MM.1S (cell line): Measurements from ENCODE around the gene CCDC148.

Source experiments
- DNase-seq: peaks from one replicate; pipeline ENCODE4 v3.0.0-alpha.2; 2015
- H2AFZ ChIP-seq: fragments of 300-600 bp; sonication (generic); 2 replicates; pipeline ENCODE4 v1.6.0; 2016; ENCODE audit warnings: antibody characterized with exemption, low read length
- H3F3A ChIP-seq: fragments of 300-600 bp; sonication (generic); 2 replicates; pipeline ENCODE4 v1.6.1; 2016; ENCODE audit warnings: mild to moderate bottlenecking, antibody characterized with exemption, low read length, moderate library complexity, mixed read lengths; ENCODE audit not compliant: insufficient read depth
- H3K27ac ChIP-seq: fragments of 300-600 bp; sonication (generic); 2 replicates; pipeline ENCODE4 v1.5.1; 2016; ENCODE audit warnings: mild to moderate bottlenecking, low read length
- H3K27me3 ChIP-seq: fragments of 300-600 bp; sonication (generic); replicated peaks from 2 replicates; pipeline ENCODE4 v1.6.0; 2016; ENCODE audit warnings: low read length; ENCODE audit not compliant: insufficient read depth
- H3K36me3 ChIP-seq: fragments of 300-600 bp; sonication (generic); replicated peaks from 2 replicates; pipeline ENCODE4 v1.6.1; 2016; ENCODE audit warnings: mild to moderate bottlenecking, low read length, mixed read lengths; ENCODE audit not compliant: insufficient read depth
- H3K4me1 ChIP-seq: fragments of 300-600 bp; sonication (generic); 2 replicates; pipeline ENCODE4 v1.6.1; 2016; ENCODE audit warnings: low read length, mixed read lengths
- H3K4me2 ChIP-seq: fragments of 300-600 bp; sonication (generic); 2 replicates; pipeline ENCODE4 v1.6.0; 2016; ENCODE audit warnings: low read depth, low read length
- H3K4me3 ChIP-seq: fragments of 300-600 bp; sonication (generic); 2 replicates; pipeline ENCODE4 v1.5.1; 2016; ENCODE audit warnings: low read length, mixed read lengths
- H3K79me2 ChIP-seq: fragments of 300-600 bp; sonication (generic); 2 replicates; pipeline ENCODE4 v1.6.1; 2016; ENCODE audit warnings: mixed run types, low read length, mixed read lengths
- H3K9ac ChIP-seq: fragments of 300-600 bp; sonication (generic); 2 replicates; pipeline ENCODE4 v1.6.1; 2016; ENCODE audit warnings: low read length, mixed read lengths
- H3K9me2 ChIP-seq: fragments of 300-600 bp; sonication (generic); replicated peaks from 2 replicates; pipeline ENCODE4 v1.6.1; 2016; ENCODE audit warnings: mild to moderate bottlenecking, low read length, mixed read lengths; ENCODE audit not compliant: insufficient read depth
- H3K9me3 ChIP-seq: fragments of 300-600 bp; sonication (generic); replicated peaks from 2 replicates; pipeline ENCODE4 v1.6.1; 2016; ENCODE audit warnings: mild to moderate bottlenecking, low read length, mixed read lengths; ENCODE audit not compliant: insufficient read depth
- H4K20me1 ChIP-seq: fragments of 300-600 bp; sonication (generic); 2 replicates; pipeline ENCODE4 v1.6.1; 2016; ENCODE audit warnings: mild to moderate bottlenecking, low read length, moderate library complexity, mixed read lengths; ENCODE audit not compliant: insufficient read depth
- EZH2 ChIP-seq: fragments of 300-600 bp; sonication (generic); optimal IDR thresholded peaks from 2 replicates; pipeline ENCODE3; 2017; ENCODE audit warnings: low read depth, mild to moderate bottlenecking, antibody characterized with exemption, low read length, mixed read lengths
- EZH2phosphoT487 ChIP-seq: fragments of 300-600 bp; sonication (generic); IDR thresholded peaks from 2 replicates; pipeline ENCODE4 v1.6.1; 2018; ENCODE audit warnings: antibody characterized with exemption, low read length
- TF ChIP-seq, protein P1 (sequence below): fragments of 300-600 bp; sonication (generic); IDR thresholded peaks from 2 replicates; pipeline ENCODE4 v1.5.1; 2016; ENCODE audit warnings: antibody characterized with exemption, low read length, mixed read lengths

The CCDC148 gene

DNA sequence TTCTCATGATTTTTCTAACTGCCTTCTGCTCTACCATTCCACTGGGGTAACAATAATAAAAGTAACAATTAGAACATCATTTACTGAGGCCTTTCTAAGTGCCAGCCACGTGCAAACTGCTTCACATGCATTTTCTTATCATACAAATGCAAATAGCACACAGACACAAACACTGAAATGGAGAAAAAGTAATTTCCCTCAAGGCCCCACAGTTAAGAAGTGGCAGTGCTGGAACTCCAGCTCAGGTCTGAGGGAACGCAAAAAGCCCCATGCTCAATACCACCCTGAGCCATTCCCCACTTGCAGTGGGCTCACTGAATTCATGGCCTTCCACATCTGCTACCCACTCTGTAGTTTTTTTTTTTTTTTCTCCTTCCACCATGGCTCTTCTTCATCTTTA lies 214.3 kb downstream of the CCDC148 start:
- no peak for DNase-seq
- Histone ChIP-seq H3F3A (no peaks in the 10 kb centered on the region), H3K79me2 (no peaks in the 10 kb centered on the region), H3K36me3 (no peaks in the 10 kb centered on the region), H3K9ac (no peak overlapping the region), H3K4me2 (no peak overlapping the region), H2AFZ (no peak overlapping the region), H3K4me3 (no peak overlapping the region), H3K27me3 (no peaks in the 10 kb centered on the region), H4K20me1 (no peaks in the 10 kb centered on the region), H3K9me3 (no peaks in the 10 kb centered on the region), H3K4me1 (no peaks in the 10 kb centered on the region), H3K27ac (no peak overlapping the region), H3K9me2 (no peaks in the 10 kb centered on the region)
- TF ChIP-seq, protein P1, sequence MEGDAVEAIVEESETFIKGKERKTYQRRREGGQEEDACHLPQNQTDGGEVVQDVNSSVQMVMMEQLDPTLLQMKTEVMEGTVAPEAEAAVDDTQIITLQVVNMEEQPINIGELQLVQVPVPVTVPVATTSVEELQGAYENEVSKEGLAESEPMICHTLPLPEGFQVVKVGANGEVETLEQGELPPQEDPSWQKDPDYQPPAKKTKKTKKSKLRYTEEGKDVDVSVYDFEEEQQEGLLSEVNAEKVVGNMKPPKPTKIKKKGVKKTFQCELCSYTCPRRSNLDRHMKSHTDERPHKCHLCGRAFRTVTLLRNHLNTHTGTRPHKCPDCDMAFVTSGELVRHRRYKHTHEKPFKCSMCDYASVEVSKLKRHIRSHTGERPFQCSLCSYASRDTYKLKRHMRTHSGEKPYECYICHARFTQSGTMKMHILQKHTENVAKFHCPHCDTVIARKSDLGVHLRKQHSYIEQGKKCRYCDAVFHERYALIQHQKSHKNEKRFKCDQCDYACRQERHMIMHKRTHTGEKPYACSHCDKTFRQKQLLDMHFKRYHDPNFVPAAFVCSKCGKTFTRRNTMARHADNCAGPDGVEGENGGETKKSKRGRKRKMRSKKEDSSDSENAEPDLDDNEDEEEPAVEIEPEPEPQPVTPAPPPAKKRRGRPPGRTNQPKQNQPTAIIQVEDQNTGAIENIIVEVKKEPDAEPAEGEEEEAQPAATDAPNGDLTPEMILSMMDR, result no peak
- no peak for TF ChIP-seq EZH2
- TF ChIP-seq EZH2phosphoT487, result no peak

GRCh38 chr2:158240975-158241374 lies 215.6 kb downstream of the CCDC148 start:
- H3F3A ChIP-seq, result no peaks in the 10 kb centered on the region
- H3K79me2 ChIP-seq, result no peaks in the 10 kb centered on the region
- no peak overlapping the region for H2AFZ ChIP-seq
- no peaks in the 10 kb centered on the region for H3K36me3 ChIP-seq
- no peaks in the 10 kb centered on the region for H3K9me2 ChIP-seq
- no peak overlapping the region for H3K27ac ChIP-seq
- H3K9ac ChIP-seq, result no peak overlapping the region
- no peak for DNase-seq
- no peak overlapping the region for H3K4me3 ChIP-seq
- H3K4me2 ChIP-seq, result no peak overlapping the region
- no peaks in the 10 kb centered on the region for H3K4me1 ChIP-seq
- TF ChIP-seq, protein P1, result no peak
- TF ChIP-seq EZH2 (no peak), EZH2phosphoT487 (no peak)
- H3K27me3 ChIP-seq, result no peaks in the 10 kb centered on the region
- H3K9me3 ChIP-seq, result no peaks in the 10 kb centered on the region
- no peaks in the 10 kb centered on the region for H4K20me1 ChIP-seq

- Histone ChIP-seq H3F3A (no peaks in the 10 kb centered on the region), H3K79me2 (no peaks in the 10 kb centered on the region), H3K4me3 (no peak overlapping the region), H3K9me3 (no peaks in the 10 kb centered on the region), H2AFZ (no peak overlapping the region), H3K9ac (no peak overlapping the region), H3K27ac (no peak overlapping the region), H3K36me3 (no peaks in the 10 kb centered on the region), H3K4me2 (no peak overlapping the region), H3K4me1 (no peaks in the 10 kb centered on the region), H3K9me2 (no peaks in the 10 kb centered on the region), H3K27me3 (no peaks in the 10 kb centered on the region), H4K20me1 (no peaks in the 10 kb centered on the region)
- no peak for DNase-seq
- no peak for TF ChIP-seq EZH2
- TF ChIP-seq, protein P1, result no peak
- no peak for TF ChIP-seq EZH2phosphoT487
These were observed 217.3 kb downstream of the CCDC148 start for GRCh38 chr2:158239271-158239670.

GRCh38 chr2:158234497-158234896 lies 222.1 kb downstream of the CCDC148 start:
- H3K9me2 ChIP-seq, result no peaks in the 10 kb centered on the region
- no peak overlapping the region for H3K4me3 ChIP-seq
- no peaks in the 10 kb centered on the region for H3K36me3 ChIP-seq
- no peak overlapping the region for H2AFZ ChIP-seq
- H3K4me1 ChIP-seq, result no peaks in the 10 kb centered on the region
- no peaks in the 10 kb centered on the region for H3K79me2 ChIP-seq
- no peaks in the 10 kb centered on the region for H3F3A ChIP-seq
- no peak overlapping the region for H3K4me2 ChIP-seq
- no peaks in the 10 kb centered on the region for H4K20me1 ChIP-seq
- H3K27ac ChIP-seq, result no peak overlapping the region
- TF ChIP-seq EZH2, result no peak
- TF ChIP-seq, protein P1, result no peak
- TF ChIP-seq EZH2phosphoT487, result no peak
- H3K9ac ChIP-seq, result no peak overlapping the region
- H3K27me3 ChIP-seq, result no peaks in the 10 kb centered on the region
- no peak for DNase-seq
- no peaks in the 10 kb centered on the region for H3K9me3 ChIP-seq
